HL-60 (cell line): Measurements from ENCODE around the gene FAM120A.
A peak's percentile ranks its signal among the peaks of the same experiment; 100 is the strongest.

Experiments
- DNase-seq, 2 experiments: peaks; one replicate each; pipeline ENCODE4 v3.0.0-alpha.2; 2010 to 2020; ENCODE audit warnings: low read depth in 1 of 2, low spot score in 1 of 2
- H3K27ac ChIP-seq: fragments of 250-450 bp; sonication (Bioruptor Pico); replicated peaks from 2 replicates; pipeline ENCODE4 v1.5.1; 2020; ENCODE audit warnings: mild to moderate bottlenecking, moderate library complexity
- H3K27me3 ChIP-seq: fragments of 250-450 bp; sonication (Bioruptor Pico); 2 replicates; pipeline ENCODE4 v1.5.1; 2021; ENCODE audit warnings: mild to moderate bottlenecking, moderate library complexity; ENCODE audit not compliant: insufficient read depth, poor library complexity, severe bottlenecking
- H3K4me3 ChIP-seq: replicated peaks from 2 replicates; pipeline ENCODE4 v1.5.1; 2011; ENCODE audit warnings: mild to moderate bottlenecking, control low read depth, low read length; ENCODE audit not compliant: insufficient read depth
- GABPA ChIP-seq: IDR thresholded peaks from 2 replicates; pipeline ENCODE4 v1.6.1; 2012; ENCODE audit warnings: low read depth
- POLR2AphosphoS5 ChIP-seq: IDR thresholded peaks from 2 replicates; pipeline ENCODE4 v1.6.1; 2012; ENCODE audit warnings: low read depth
- REST ChIP-seq: IDR thresholded peaks from 2 replicates; pipeline ENCODE4 v1.6.1; 2012; ENCODE audit warnings: low read depth; ENCODE audit not compliant: insufficient replicate concordance
- SPI1 ChIP-seq: IDR thresholded peaks from 2 replicates; pipeline ENCODE4 v1.6.1; 2012; ENCODE audit warnings: low read depth, mild to moderate bottlenecking, borderline replicate concordance
- TF ChIP-seq, protein P1 (sequence below): IDR thresholded peaks from one replicate; pipeline ENCODE4 v1.5.1; 2011; ENCODE audit warnings: low read length, control low read depth, inconsistent platforms; ENCODE audit not compliant: insufficient read depth

Gene FAM120A

DNA sequence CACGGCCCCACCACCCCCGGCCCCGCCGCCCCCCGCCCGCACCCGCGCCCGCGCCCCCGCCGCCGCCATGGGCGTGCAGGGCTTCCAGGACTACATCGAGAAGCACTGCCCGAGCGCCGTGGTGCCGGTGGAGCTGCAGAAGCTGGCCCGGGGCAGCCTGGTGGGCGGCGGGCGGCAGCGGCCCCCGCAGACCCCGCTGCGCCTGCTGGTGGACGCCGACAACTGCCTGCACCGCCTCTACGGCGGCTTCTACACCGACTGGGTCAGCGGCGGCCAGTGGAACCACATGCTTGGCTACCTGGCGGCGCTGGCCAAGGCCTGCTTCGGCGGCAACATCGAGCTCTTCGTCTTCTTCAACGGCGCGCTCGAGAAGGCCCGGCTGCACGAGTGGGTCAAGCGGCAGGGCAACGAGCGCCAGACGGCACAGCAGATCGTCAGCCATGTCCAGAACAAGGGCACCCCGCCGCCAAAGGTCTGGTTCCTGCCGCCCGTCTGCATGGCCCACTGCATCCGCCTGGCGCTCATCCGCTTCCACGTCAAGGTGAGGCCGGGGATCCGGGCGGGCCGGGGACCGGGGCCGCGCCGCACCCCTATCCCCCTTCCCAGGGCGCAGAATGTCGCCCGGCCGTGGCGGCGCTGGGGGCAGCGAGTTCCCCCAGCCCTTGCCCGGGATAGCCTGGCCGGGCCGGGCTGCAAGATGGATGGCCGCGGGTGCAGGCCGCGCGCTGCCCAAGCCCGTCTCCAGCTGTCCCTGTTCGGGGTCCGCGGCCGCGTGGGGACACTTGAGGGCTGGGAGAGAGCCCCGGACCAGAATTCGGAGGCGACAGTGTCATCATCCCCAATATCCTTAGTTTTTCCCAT, 594 bp downstream of the FAM120A start:
- no peaks in the 10 kb centered on the region for H3K27me3 ChIP-seq
- H3K27ac ChIP-seq: peak overlapping the region; percentile 85
- DNase-seq: peak; percentile 19 to 28
- TF ChIP-seq, protein P1, sequence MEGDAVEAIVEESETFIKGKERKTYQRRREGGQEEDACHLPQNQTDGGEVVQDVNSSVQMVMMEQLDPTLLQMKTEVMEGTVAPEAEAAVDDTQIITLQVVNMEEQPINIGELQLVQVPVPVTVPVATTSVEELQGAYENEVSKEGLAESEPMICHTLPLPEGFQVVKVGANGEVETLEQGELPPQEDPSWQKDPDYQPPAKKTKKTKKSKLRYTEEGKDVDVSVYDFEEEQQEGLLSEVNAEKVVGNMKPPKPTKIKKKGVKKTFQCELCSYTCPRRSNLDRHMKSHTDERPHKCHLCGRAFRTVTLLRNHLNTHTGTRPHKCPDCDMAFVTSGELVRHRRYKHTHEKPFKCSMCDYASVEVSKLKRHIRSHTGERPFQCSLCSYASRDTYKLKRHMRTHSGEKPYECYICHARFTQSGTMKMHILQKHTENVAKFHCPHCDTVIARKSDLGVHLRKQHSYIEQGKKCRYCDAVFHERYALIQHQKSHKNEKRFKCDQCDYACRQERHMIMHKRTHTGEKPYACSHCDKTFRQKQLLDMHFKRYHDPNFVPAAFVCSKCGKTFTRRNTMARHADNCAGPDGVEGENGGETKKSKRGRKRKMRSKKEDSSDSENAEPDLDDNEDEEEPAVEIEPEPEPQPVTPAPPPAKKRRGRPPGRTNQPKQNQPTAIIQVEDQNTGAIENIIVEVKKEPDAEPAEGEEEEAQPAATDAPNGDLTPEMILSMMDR: no peak
- TF ChIP-seq POLR2AphosphoS5: 0 out of 2 replicates have a peak, but pooled peaks have one; percentile 34
- H3K4me3 ChIP-seq: peak overlapping the region; percentile 81

DNA sequence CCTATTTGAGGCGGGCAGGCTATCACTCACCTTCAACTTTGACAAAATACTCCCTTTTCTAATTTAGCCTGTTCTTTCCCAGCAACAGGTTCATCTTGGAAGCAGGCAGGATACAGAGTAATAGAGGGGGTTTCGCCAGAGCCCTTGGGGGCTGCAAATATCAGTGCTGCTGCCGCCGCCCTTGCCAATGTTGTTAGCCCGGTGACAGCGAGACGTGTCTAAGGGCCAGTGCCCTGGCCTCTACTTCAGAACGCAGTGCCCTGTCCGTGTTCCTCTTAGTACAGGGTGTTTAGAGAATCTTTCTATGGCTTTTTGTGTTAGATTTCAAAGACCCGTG, 1.2 kb downstream of the FAM120A start:
- Histone ChIP-seq H3K27ac (peak overlapping the region; percentile 85), H3K27me3 (no peaks in the 10 kb centered on the region), H3K4me3 (peak overlapping the region; percentile 81)
- TF ChIP-seq, protein P1: no peak
- TF ChIP-seq REST (no peak), SPI1 (no peak), POLR2AphosphoS5 (no peak), GABPA (no peak)
- DNase-seq: no peak

- H3K27ac ChIP-seq: peak within 1 kb of the TSS; percentile 85
- peak; percentile 93 to 96 for DNase-seq
Measured at GRCh38 chr9:93453047-93453914, 1.8 kb downstream of the FAM120A start, which contains the start of gene FAM120AOS. Gene FAM120AOS, minus strand, starts transcription at chr9:93453581. Its CDS starts 872 bp downstream, at chr9:93452709.

More at GRCh38 chr9:93453047-93453914, 1.8 kb downstream of the FAM120A start, which contains the start of gene FAM120AOS:
- H3K4me3 ChIP-seq: peak within 1 kb of the TSS; percentile 81
- TF ChIP-seq GABPA (peak; percentile 85), POLR2AphosphoS5 (peak; percentile 49), SPI1 (peak; percentile 96), REST (no peak)
- no peaks in the 10 kb centered on the region for H3K27me3 ChIP-seq
